ENCODE data around the gene CDKAL1. TPM values are rescaled to one million over a fixed set of nuclear protein-coding genes. Genes with fewer than 3 reads are reported as not detected.

The CDKAL1 gene
- total and polyA plus RNA-seq, 4 donors = 2.0 to 12.9 (median 6.7) TPM

GRCh38 chr6:21022343-21023107, 488.3 kb downstream of the CDKAL1 start:
- TF ChIP-seq ATF3 (IDR thresholded peaks at IDR 0.05) (no peak), HNF4G (IDR thresholded peaks at IDR 0.05) (no peak), TAF1 (conservative IDR thresholded peaks at IDR 0.05) (no peak), MAX (IDR thresholded peaks at IDR 0.05) (no peak)
- H3K27me3 ChIP-seq (ENCODE audit: control insufficient read depth in 4 of 4, insufficient read depth in 4 of 4, low read length in 3 of 4) = no peaks in the 10 kb centered on the region
- peaks cover 2 to 5% (median 3%) of the 10 kb centered on the region in 4 donors for H3K9me3 ChIP-seq (ENCODE audit: control insufficient read depth in 4 of 4, low read length in 3 of 4)
- DNase-seq (ENCODE audit: low spot score) = no peak
- H3K9ac ChIP-seq (ENCODE audit: low read depth in 1 of 2, low read length in 2 of 2) = no peak overlapping the region
- 87% methylated on average over 7 of the region's 7 CpGs for WGBS
- peaks cover 0 to 7% (median under 1%) of the 10 kb centered on the region in 4 donors for H3K4me1 ChIP-seq (ENCODE audit: control insufficient read depth in 4 of 4, insufficient read depth in 4 of 4, low read length in 3 of 4)
- H3K4me3 ChIP-seq (ENCODE audit: low read depth in 1 of 3, low read length in 3 of 3) = no peak overlapping the region
- no peaks in the 10 kb centered on the region for H3K36me3 ChIP-seq (ENCODE audit: control insufficient read depth in 4 of 4, insufficient read depth in 3 of 4, low read depth in 1 of 4, low read length in 3 of 4)
- no peak overlapping the region for H3K27ac ChIP-seq (ENCODE audit: low read depth in 1 of 2, low read length in 2 of 2)

- H3K36me3 ChIP-seq (ENCODE audit: control insufficient read depth in 4 of 4, insufficient read depth in 3 of 4, low read depth in 1 of 4, low read length in 3 of 4) = no peaks in the 10 kb centered on the region
- no peak overlapping the region for H3K27ac ChIP-seq (ENCODE audit: low read depth in 1 of 2, low read length in 2 of 2)
- no peak overlapping the region for H3K4me3 ChIP-seq (ENCODE audit: low read depth in 1 of 3, low read length in 3 of 3)
- DNase-seq (ENCODE audit: low spot score) = no peak
- TF ChIP-seq ZBTB33 (IDR thresholded peaks at IDR 0.05) = no peak
- no peak for TF ChIP-seq SP1 (IDR thresholded peaks at IDR 0.05)
- TF ChIP-seq REST (IDR thresholded peaks at IDR 0.05) = no peak
- TF ChIP-seq TAF1 (conservative IDR thresholded peaks at IDR 0.05) = no peak
- no peak for TF ChIP-seq CTCF (IDR thresholded peaks at IDR 0.05; ENCODE audit: low read depth, low read length, missing input control)
- TF ChIP-seq HNF4A (conservative IDR thresholded peaks at IDR 0.05) = no peak
- no peak overlapping the region for H3K9ac ChIP-seq (ENCODE audit: low read depth in 1 of 2, low read length in 2 of 2)
- peaks cover 0 to 7% (median under 1%) of the 10 kb centered on the region in 4 donors for H3K4me1 ChIP-seq (ENCODE audit: control insufficient read depth in 4 of 4, insufficient read depth in 4 of 4, low read length in 3 of 4)
- WGBS = 98% methylated on average over 3 of the region's 3 CpGs
- H3K9me3 ChIP-seq (ENCODE audit: control insufficient read depth in 4 of 4, low read length in 3 of 4) = peaks cover 2 to 5% (median 3%) of the 10 kb centered on the region in 4 donors
- H3K27me3 ChIP-seq (ENCODE audit: control insufficient read depth in 4 of 4, insufficient read depth in 4 of 4, low read length in 3 of 4) = no peaks in the 10 kb centered on the region
Observed at GRCh38 chr6:21023210-21023609, 489.0 kb downstream of the CDKAL1 start.

Measured in liver (tissue), 9 donors.